ENCODE measurements around the gene ADGRG6.

The ADGRG6 gene

GRCh38 chr6:142289687-142290086, 12.1 kb upstream of the ADGRG6 start:
- DNase-seq (ENCODE audit: low read depth), result no peak
- no peak for TF ChIP-seq CTCF (IDR thresholded peaks at IDR 0.05; ENCODE audit: insufficient read depth, low read depth, low read length, missing control alignments)
- no peak overlapping the region for H3K4me3 ChIP-seq (ENCODE audit: low read length)

- no peak for TF ChIP-seq CTCF (IDR thresholded peaks at IDR 0.05; ENCODE audit: insufficient read depth, low read depth, low read length, missing control alignments)
- DNase-seq (ENCODE audit: low read depth), result no peak
- no peak overlapping the region for H3K4me3 ChIP-seq (ENCODE audit: low read length)
Observed at GRCh38 chr6:142290851-142291250, 11.0 kb upstream of the ADGRG6 start.

- TF ChIP-seq CTCF (IDR thresholded peaks at IDR 0.05; ENCODE audit: insufficient read depth, low read depth, low read length, missing control alignments), result no peak
- H3K4me3 ChIP-seq (ENCODE audit: low read length), result no peak overlapping the region
- no peak for DNase-seq (ENCODE audit: low read depth)
Observed at GRCh38 chr6:142291512-142291911, 10.3 kb upstream of the ADGRG6 start.

GRCh38 chr6:142292166-142292924, 9.5 kb upstream of the ADGRG6 start:
- no peak overlapping the region for H3K4me3 ChIP-seq (ENCODE audit: low read length)
- DNase-seq (ENCODE audit: low read depth), result no peak
- TF ChIP-seq CTCF (IDR thresholded peaks at IDR 0.05; ENCODE audit: insufficient read depth, low read depth, low read length, missing control alignments), result no peak

- no peak for TF ChIP-seq CTCF (IDR thresholded peaks at IDR 0.05; ENCODE audit: insufficient read depth, low read depth, low read length, missing control alignments)
- H3K4me3 ChIP-seq (ENCODE audit: low read length), result no peak overlapping the region
- no peak for DNase-seq (ENCODE audit: low read depth)
Observed at GRCh38 chr6:142293121-142293520, 8.7 kb upstream of the ADGRG6 start.

- no peak for DNase-seq (ENCODE audit: low read depth)
- TF ChIP-seq CTCF (IDR thresholded peaks at IDR 0.05; ENCODE audit: insufficient read depth, low read depth, low read length, missing control alignments), result no peak
- H3K4me3 ChIP-seq (ENCODE audit: low read length), result no peak overlapping the region
Observed at GRCh38 chr6:142294679-142295078, 7.1 kb upstream of the ADGRG6 start.
